Testis (tissue), 3 donors: ENCODE results near the gene ZNF43. TPM values are rescaled to one million over a fixed set of nuclear protein-coding genes. Genes with fewer than 3 reads are reported as not detected.
"Not testable (repeated sequence)": the region's sequence is repeated elsewhere in the genome, so short reads cannot be mapped to it uniquely, and the experiment has no call there.

Experiments used
- DNase-seq: peaks from one replicate; pipeline ENCODE4 v3.0.0-alpha.2; 2019
- H3K27ac ChIP-seq, 2 donors: fragments of 200-600 bp; sonication (generic); one replicate each; pipeline ENCODE4 v1.5.1; 2019
- H3K27me3 ChIP-seq: fragments of 200-600 bp; sonication (generic); one replicate; pipeline ENCODE4 v1.5.1; 2019
- H3K36me3 ChIP-seq: fragments of 200-600 bp; sonication (generic); one replicate; pipeline ENCODE4 v1.5.1; 2017; ENCODE audit warnings: low read depth; ENCODE audit errors: missing control alignments
- H3K4me1 ChIP-seq: fragments of 200-600 bp; sonication (generic); one replicate; pipeline ENCODE4 v1.5.1; 2019
- H3K4me3 ChIP-seq, 2 donors: fragments of 200-600 bp; sonication (generic); one replicate each; pipeline ENCODE4 v1.5.1; 2017 to 2019
- H3K9me3 ChIP-seq: fragments of 200-600 bp; sonication (generic); one replicate; pipeline ENCODE4 v1.5.1; 2017
- CTCF ChIP-seq, 3 experiments: fragments of 450-650 bp in 2 of 3; fragments of 200-600 bp in 1 of 3; sonication (generic) in 1 of 3; IDR thresholded peaks; one replicate each; pipeline ENCODE4 v1.5.1; 2016 to 2019; ENCODE audit warnings: antibody characterized with exemption in 3 of 3, mild to moderate bottlenecking in 2 of 3, moderate library complexity in 1 of 3
- POLR2A ChIP-seq: fragments of 450-650 bp; IDR thresholded peaks from one replicate; pipeline ENCODE4 v1.6.1; 2017; ENCODE audit warnings: antibody characterized with exemption, mild to moderate bottlenecking, moderate library complexity
- WGBS, 2 donors: methylation state at CpG; one replicate each; pipeline ENCODE4 v1.1.5; 2018; 5-methylcytosine and 5-hydroxymethylcytosine counted together
- intact Hi-C: fragments of 100-400 bp; cut with DNase I; formaldehyde crosslinking; loops from one replicate; pipeline ENCODE4 v1.15.1; 2023; ENCODE audit warnings: low total_unique reads
- polyA plus RNA-seq: library from polyadenylated mRNA; stranded (reverse); fragments of 350-450 nt; fragmentation: Illumina TruSeq; extraction: RNeasy Lipid Tissue Mini Kit (QIAGEN cat#74804); gene quantifications from one replicate; pipeline ENCODE4 v1.2.3, GENCODE V29; 2014; ENCODE audit warnings: low read depth, low replicate concordance; ENCODE audit not compliant: insufficient read depth
- total RNA-seq, 2 donors: library from RNA; depleted of rRNA; stranded (reverse); fragments of >200 nt; gene quantifications; one replicate each; pipeline ENCODE4 v1.2.3, GENCODE V29; 2016

Gene ZNF43
- total and polyA plus RNA-seq, 3 donors from 2014 or later = 6.4 to 30.4 (median 24.0) TPM

- no peak for TF ChIP-seq POLR2A
- TF ChIP-seq CTCF (IDR thresholded peaks at IDR 0.05) = no peak
- Histone ChIP-seq H3K4me3 (no peak overlapping the region), H3K27ac (no peak overlapping the region), H3K4me1 (no peaks in the 10 kb centered on the region), H3K9me3 (no peaks in the 10 kb centered on the region), H3K27me3 (no peaks in the 10 kb centered on the region), H3K36me3 (no peaks in the 10 kb centered on the region)
- no peak for DNase-seq
- intact Hi-C loops = no loop called here
- WGBS, 2 donors = 86 to 100% methylated on average over 2 of the region's 2 CpGs
Measured at GRCh38 chr19:21877976-21878375, 42.0 kb upstream of the ZNF43 start.

GRCh38 chr19:21876608-21877007 is 40.6 kb upstream of the ZNF43 start:
- H3K27me3 ChIP-seq, DNase-seq, H3K4me3 ChIP-seq, intact Hi-C loops, H3K36me3 ChIP-seq, H3K9me3 ChIP-seq, H3K4me1 ChIP-seq, H3K27ac ChIP-seq: not testable (repeated sequence)
- WGBS, 2 donors = 83 to 98% methylated on average over 5 to 6 of the region's 7 CpGs

GRCh38 chr19:21856773-21857514 is 21.0 kb upstream of the ZNF43 start:
- WGBS, 2 donors = 53% methylated on average over 9 of the region's 9 CpGs
- no peaks in the 10 kb centered on the region for H3K36me3 ChIP-seq
- no peak for DNase-seq
- no peaks in the 10 kb centered on the region for H3K4me1 ChIP-seq
- H3K27ac ChIP-seq = no peak overlapping the region
- no peak overlapping the region for H3K4me3 ChIP-seq
- no peaks in the 10 kb centered on the region for H3K9me3 ChIP-seq
- no peaks in the 10 kb centered on the region for H3K27me3 ChIP-seq
- TF ChIP-seq CTCF (IDR thresholded peaks at IDR 0.05) = no peak
- TF ChIP-seq POLR2A = no peak
- intact Hi-C loops = no loop called here

DNA sequence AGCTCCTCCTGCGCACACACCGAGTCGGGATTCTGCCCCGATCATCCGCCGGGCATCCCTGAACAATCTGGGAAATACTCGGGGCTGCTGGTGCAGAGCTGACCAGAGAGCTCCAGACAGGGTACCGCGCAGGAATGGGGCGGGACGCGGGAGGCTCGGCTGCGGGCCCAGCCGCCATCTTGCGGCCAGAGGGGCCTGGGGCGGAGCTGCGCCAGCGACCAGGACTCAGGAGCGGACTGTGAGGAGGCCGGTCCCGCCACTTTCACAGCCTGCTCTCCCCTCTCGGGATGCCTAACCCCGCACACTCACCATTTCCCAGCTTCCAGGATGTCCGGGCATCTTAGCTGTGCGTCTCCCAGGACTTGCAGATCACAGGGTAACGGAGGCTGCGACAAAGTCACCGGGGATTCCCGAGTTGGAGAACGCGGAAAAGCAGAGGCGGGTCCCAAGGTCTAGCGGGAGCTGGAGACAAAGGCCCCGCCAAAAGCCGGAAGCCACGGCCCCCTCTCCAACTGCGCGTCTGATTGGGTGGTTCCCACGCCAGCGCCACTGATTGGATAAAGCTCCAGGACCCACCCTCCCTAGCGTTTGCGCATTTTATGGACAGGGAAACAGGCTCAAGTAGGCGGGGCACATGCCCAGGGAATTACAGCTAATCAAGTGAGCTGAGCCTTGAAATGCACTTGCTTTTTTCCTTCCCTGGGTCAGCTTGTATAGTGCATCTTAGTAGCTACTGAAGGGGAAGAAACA is 15.8 kb upstream of the ZNF43 start:
- Histone ChIP-seq H3K36me3 (no peaks in the 10 kb centered on the region), H3K4me3 (peak overlapping the region; percentile 76 to 81), H3K4me1 (no peaks in the 10 kb centered on the region), H3K9me3 (no peaks in the 10 kb centered on the region), H3K27me3 (no peaks in the 10 kb centered on the region), H3K27ac (peak overlapping the region; percentile 73 to 90)
- TF ChIP-seq CTCF (IDR thresholded peaks at IDR 0.05) (peak in 1 of 3 experiments; percentile 17), POLR2A (no peak)
- WGBS, 2 donors = 0% methylated on average over 30 to 39 of the region's 44 CpGs
- peak; percentile 98 for DNase-seq
- intact Hi-C loops = no loop called here

DNA sequence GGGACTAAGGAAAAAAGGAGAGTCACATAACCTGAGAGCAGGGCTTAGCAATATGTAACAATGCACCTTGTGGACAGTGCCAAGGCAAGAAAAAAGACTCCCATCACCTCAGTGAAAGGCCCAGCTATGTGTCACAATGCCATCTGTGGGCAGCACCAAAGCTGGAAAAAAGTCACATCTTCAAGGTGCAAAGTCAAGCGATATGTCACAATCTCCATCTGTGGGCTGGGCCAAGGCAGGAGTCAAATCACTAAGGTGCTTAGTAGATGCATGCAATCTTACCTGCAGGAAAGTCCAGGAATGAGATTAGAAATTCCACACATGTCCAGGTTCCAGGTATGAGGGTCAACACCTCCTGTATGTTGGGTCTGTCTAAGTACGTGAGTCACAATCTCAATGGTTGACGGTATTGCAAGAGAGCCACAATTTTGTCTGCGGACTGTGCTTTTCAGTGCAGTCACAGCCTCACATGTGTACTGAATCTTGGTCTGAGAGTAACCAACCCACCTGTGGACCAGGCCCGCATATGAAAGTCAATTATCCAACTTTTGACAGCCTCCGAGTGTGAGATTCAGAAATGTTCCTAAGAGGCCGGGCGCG is 14.8 kb upstream of the ZNF43 start:
- intact Hi-C loops = no loop called here
- no peak for DNase-seq
- Histone ChIP-seq H3K36me3 (no peaks in the 10 kb centered on the region), H3K27ac (no peak overlapping the region), H3K9me3 (no peaks in the 10 kb centered on the region), H3K27me3 (no peaks in the 10 kb centered on the region), H3K4me1 (no peaks in the 10 kb centered on the region), H3K4me3 (peak overlapping the region in 1 of 2 donors; percentile 81)
- 35 to 51% methylated on average over 9 of the region's 9 CpGs for WGBS, 2 donors
- TF ChIP-seq CTCF (IDR thresholded peaks at IDR 0.05) (no peak), POLR2A (no peak)
